Effector memory CD8-positive, alpha-beta T cell (primary cell): Measurements from ENCODE around the gene MMP8.

Source experiments
- ATAC-seq: fragments of 150-1000 bp; cut with Tn5 transposase; replicated peaks from 2 replicates; pipeline ENCODE4 v1.10.0; 2021; ENCODE audit warnings: mild to moderate bottlenecking, moderate library complexity
- DNase-seq, 3 experiments: peaks; one replicate each; pipeline ENCODE4 v3.0.0; 2021
- H3K27ac Mint-ChIP-seq, 2 donors: one replicate each; pipeline ENCODE4 v1.8.0; 2022; ENCODE audit warnings: mild to moderate bottlenecking in 2 of 2, mixed read lengths in 2 of 2, moderate library complexity in 2 of 2
- H3K27me3 Mint-ChIP-seq, 2 donors: one replicate each; pipeline ENCODE4 v1.8.0; 2022; ENCODE audit warnings: mixed read lengths in 2 of 2
- H3K36me3 Mint-ChIP-seq: one replicate; pipeline ENCODE4 v1.8.0; 2022; ENCODE audit warnings: mild to moderate bottlenecking, moderate library complexity, mixed read lengths; ENCODE audit not compliant: insufficient read depth
- H3K4me1 Mint-ChIP-seq, 2 donors: one replicate each; pipeline ENCODE4 v1.8.0; 2022; ENCODE audit warnings: low read depth in 2 of 2, mixed read lengths in 2 of 2
- H3K4me3 Mint-ChIP-seq, 2 donors: one replicate each; pipeline ENCODE4 v1.8.0; 2022; ENCODE audit warnings: mild to moderate bottlenecking in 2 of 2, mixed read lengths in 2 of 2, moderate library complexity in 2 of 2
- H3K9me3 Mint-ChIP-seq, 2 donors: one replicate each; pipeline ENCODE4 v1.8.0; 2022; ENCODE audit warnings: mixed read lengths in 2 of 2

The MMP8 gene

GRCh38 chr11:102708654-102709053 lies 16.1 kb downstream of the MMP8 start:
- Mint-ChIP-seq H3K36me3 (no peaks in the 10 kb centered on the region), H3K4me1 (peaks cover 0 to 3% of the 10 kb centered on the region in 2 donors), H3K9me3 (no peaks in the 10 kb centered on the region), H3K4me3 (no peak overlapping the region), H3K27me3 (peaks cover 14 to 19% of the 10 kb centered on the region in 2 donors), H3K27ac (no peak overlapping the region)
- DNase-seq: no peak
- no peak for ATAC-seq

DNA sequence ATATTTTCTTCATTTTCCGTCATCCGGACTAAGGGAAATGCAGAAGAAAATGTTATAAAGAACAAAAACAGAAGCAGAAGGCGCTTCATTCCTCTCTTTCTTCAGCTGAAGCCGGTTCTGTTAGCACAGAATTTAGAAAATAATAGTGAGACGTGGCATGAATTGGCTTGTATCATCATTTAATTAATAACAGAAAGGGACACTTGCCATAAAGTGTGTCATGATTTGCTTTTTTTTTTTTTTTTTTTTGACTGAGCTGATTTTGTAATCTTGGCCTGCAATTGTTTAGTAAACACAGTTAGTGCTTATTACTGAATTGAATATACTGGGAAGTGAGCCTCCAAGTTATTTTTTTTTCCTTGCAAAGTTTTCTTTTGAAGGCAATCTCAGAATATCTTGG lies 19.1 kb downstream of the MMP8 start, which contains the start of gene MMP27:
Gene MMP27, minus strand, starts transcription at position 144 of the 400 bp plus-strand sequence. Its CDS starts 55 bp downstream, at position 89.
- ATAC-seq: no peak
- H3K36me3 Mint-ChIP-seq: no peaks in the 10 kb centered on the region

DNA sequence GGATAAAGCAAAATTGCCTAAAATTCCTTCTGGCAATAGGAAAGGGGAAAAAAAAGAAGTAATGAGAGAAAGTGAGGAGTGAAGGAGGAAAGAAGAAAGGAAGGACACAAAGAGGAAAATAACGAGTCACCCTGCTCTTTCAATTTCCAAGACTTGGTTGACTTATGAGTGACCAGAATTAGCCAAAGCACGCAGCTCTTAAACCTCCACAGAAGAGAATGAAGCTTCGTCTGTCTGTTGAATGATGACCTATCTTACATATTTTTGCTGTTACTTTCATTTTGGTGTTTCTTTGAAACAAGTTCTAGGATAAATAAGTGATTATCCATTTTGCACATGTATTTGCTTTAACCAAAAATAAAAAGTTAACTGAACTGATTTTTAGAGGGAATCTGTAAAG lies 19.9 kb downstream of the MMP8 start:
- no peaks in the 10 kb centered on the region for H3K36me3 Mint-ChIP-seq

More for the DNA sequence above, 19.1 kb downstream of the MMP8 start, which contains the start of gene MMP27:
- Mint-ChIP-seq H3K9me3 (no peaks in the 10 kb centered on the region), H3K4me3 (no peak within 1 kb of the TSS), H3K27ac (no peak within 1 kb of the TSS), H3K4me1 (peaks cover 0 to 3% of the 10 kb centered on the region in 2 donors), H3K27me3 (peaks cover 0 to 15% of the 10 kb centered on the region in 2 donors)
- DNase-seq: no peak

GRCh38 chr11:102703826-102704493 lies 20.8 kb downstream of the MMP8 start:
- no peak for ATAC-seq
- Mint-ChIP-seq H3K27ac (no peak overlapping the region), H3K4me1 (peaks cover 0 to 3% of the 10 kb centered on the region in 2 donors), H3K36me3 (no peaks in the 10 kb centered on the region), H3K27me3 (peaks cover 10 to 12% of the 10 kb centered on the region in 2 donors), H3K9me3 (no peaks in the 10 kb centered on the region), H3K4me3 (no peak overlapping the region)
- no peak for DNase-seq

More for the DNA sequence above, 19.9 kb downstream of the MMP8 start:
- DNase-seq: no peak
- Mint-ChIP-seq H3K4me1 (peaks cover 0 to 3% of the 10 kb centered on the region in 2 donors), H3K4me3 (no peak overlapping the region), H3K27me3 (peaks cover 4 to 15% of the 10 kb centered on the region in 2 donors), H3K27ac (no peak overlapping the region), H3K9me3 (no peaks in the 10 kb centered on the region)
- no peak for ATAC-seq

DNA sequence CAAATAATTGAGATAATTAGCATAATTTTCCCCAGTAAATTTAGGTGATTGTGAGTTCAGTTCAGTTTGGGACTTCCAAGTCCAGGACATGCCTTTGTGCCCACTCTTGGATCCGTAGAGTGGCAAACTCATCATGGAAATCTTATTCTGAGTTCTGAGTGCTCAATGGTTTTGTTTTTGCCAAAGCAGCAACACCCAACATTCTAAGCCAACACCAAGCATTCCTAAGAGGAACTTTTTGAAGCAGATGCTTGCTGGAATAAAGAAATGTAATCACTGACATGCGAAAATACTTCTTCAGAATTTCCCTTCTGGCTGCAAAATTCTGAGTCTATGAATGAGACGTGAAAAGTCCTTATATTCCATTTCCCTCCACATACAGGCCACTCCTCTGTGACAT lies 29.6 kb downstream of the MMP8 start:
- Mint-ChIP-seq H3K27me3 (peaks cover 31 to 41% of the 10 kb centered on the region in 2 donors), H3K9me3 (no peaks in the 10 kb centered on the region)
- ATAC-seq: no peak

GRCh38 chr11:102685754-102686153 lies 39.0 kb downstream of the MMP8 start:
- no peak overlapping the region for H3K4me3 Mint-ChIP-seq
- DNase-seq (no peak), ATAC-seq (no peak)
- H3K4me1 Mint-ChIP-seq: no peaks in the 10 kb centered on the region
- no peak overlapping the region for H3K27ac Mint-ChIP-seq
- no peaks in the 10 kb centered on the region for H3K36me3 Mint-ChIP-seq
- no peaks in the 10 kb centered on the region for H3K9me3 Mint-ChIP-seq
- peaks cover 17 to 20% of the 10 kb centered on the region in 2 donors for H3K27me3 Mint-ChIP-seq

More for the DNA sequence above, 29.6 kb downstream of the MMP8 start:
- H3K4me3 Mint-ChIP-seq: no peak overlapping the region
- no peak for DNase-seq
- H3K27ac Mint-ChIP-seq: no peak overlapping the region
- no peaks in the 10 kb centered on the region for H3K4me1 Mint-ChIP-seq
- no peaks in the 10 kb centered on the region for H3K36me3 Mint-ChIP-seq

DNA sequence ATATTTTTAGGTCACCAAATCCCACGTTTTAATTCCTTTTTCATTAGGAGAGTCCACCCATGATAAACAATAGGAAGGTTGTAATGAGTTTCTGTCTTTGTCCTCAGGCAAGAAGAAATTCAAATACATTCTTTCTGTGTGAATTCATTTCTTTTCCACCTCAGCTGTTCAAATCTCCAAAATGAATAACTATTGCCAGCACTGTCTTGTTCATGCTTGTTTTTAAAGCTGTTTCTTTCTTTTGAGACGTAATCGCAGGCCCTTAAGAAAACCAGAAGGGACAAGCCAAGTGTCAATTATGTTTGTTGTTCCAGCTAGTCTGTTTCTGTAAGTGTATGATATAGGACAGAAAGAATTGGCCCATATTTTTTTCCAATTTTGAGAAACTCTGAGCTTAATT lies 39.4 kb downstream of the MMP8 start:
- Mint-ChIP-seq H3K27ac (no peak overlapping the region), H3K4me3 (no peak overlapping the region), H3K27me3 (peaks cover 17 to 18% of the 10 kb centered on the region in 2 donors), H3K9me3 (no peaks in the 10 kb centered on the region), H3K4me1 (no peaks in the 10 kb centered on the region), H3K36me3 (no peaks in the 10 kb centered on the region)
- DNase-seq (no peak), ATAC-seq (no peak)

DNA sequence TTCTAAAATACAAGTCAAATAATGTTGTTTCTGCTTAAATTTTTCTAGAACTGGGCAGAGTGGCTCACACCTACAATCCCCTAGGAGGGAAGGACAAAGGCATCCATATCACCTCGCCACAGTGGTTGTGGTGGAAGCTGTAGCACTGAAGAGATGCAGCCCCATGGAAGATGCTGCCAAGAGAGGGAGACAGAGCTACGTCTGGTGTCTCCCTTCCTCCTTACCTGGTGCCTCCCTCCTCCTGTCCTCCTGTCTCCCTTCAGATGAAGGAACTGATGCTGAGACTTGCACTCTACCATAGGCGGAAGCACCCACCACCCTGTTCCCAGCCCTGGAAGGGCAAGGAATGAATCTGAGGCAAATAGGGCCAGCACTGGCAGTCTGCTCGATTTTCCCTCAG lies 41.5 kb downstream of the MMP8 start:
- Mint-ChIP-seq H3K4me1 (no peaks in the 10 kb centered on the region), H3K4me3 (no peak overlapping the region), H3K36me3 (no peaks in the 10 kb centered on the region), H3K9me3 (no peaks in the 10 kb centered on the region), H3K27ac (no peak overlapping the region), H3K27me3 (peaks cover 30 to 34% of the 10 kb centered on the region in 2 donors)
- DNase-seq (no peak), ATAC-seq (no peak)

DNA sequence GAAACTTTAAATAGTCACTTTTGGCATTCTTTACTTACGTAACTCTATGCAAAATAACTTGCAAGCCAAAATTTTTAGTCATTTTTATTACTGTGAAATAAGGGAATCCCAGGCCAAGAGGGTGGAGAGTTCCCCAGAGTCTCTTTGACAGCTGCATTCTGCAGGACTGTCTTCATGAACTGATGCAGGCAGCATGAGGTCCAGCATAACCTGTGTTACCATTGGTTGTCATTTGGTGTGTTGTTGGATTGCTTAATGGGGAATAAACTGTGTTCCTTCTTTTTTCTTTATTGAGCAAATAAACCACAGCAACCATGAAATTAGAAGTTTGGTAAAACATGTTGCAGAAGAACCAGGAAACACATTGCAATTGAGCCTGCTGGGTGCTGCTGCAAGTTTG lies 43.8 kb downstream of the MMP8 start:
- no peak for DNase-seq
- no peaks in the 10 kb centered on the region for H3K36me3 Mint-ChIP-seq

GRCh38 chr11:102678022-102678421 lies 46.7 kb downstream of the MMP8 start:
- Mint-ChIP-seq H3K4me3 (no peak overlapping the region), H3K9me3 (no peaks in the 10 kb centered on the region), H3K27ac (no peak overlapping the region), H3K36me3 (no peaks in the 10 kb centered on the region), H3K27me3 (peaks cover 51 to 66% of the 10 kb centered on the region in 2 donors), H3K4me1 (no peaks in the 10 kb centered on the region)
- DNase-seq (no peak), ATAC-seq (no peak)

More for the DNA sequence above, 43.8 kb downstream of the MMP8 start:
- Mint-ChIP-seq H3K9me3 (no peaks in the 10 kb centered on the region), H3K4me1 (no peaks in the 10 kb centered on the region), H3K27ac (no peak overlapping the region), H3K4me3 (no peak overlapping the region), H3K27me3 (peaks cover 42 to 54% of the 10 kb centered on the region in 2 donors)
- no peak for ATAC-seq

- no peaks in the 10 kb centered on the region for H3K36me3 Mint-ChIP-seq
- peaks cover 46 to 60% of the 10 kb centered on the region in 2 donors for H3K27me3 Mint-ChIP-seq
- H3K4me3 Mint-ChIP-seq: no peak overlapping the region
- H3K4me1 Mint-ChIP-seq: no peaks in the 10 kb centered on the region
- DNase-seq (no peak), ATAC-seq (no peak)
- no peak overlapping the region for H3K27ac Mint-ChIP-seq
- no peaks in the 10 kb centered on the region for H3K9me3 Mint-ChIP-seq
Measured at GRCh38 chr11:102676084-102676483, 48.7 kb downstream of the MMP8 start.

DNA sequence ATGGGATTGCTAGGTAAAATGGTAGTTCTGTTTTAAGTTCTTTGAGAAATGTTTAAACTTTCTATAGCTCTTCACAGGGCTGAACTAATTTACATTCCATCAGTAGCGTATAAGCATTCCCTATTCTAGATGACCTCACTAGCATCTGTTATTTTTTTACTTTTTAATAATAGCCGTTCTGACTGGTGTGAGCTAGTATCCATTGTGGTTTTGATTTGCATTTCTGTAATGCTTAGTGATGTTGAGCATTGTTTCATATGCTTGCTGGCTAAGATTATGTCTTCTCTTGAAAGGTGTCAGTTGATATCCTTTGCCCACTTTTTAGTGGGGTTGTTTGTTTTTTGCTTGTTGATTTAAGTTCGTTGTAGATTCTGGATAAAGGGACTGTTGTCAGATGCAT lies 55.1 kb downstream of the MMP8 start:
- H3K27me3 Mint-ChIP-seq: peaks cover 18 to 25% of the 10 kb centered on the region in 2 donors
- no peaks in the 10 kb centered on the region for H3K4me1 Mint-ChIP-seq
- H3K36me3 Mint-ChIP-seq: no peaks in the 10 kb centered on the region
- H3K9me3 Mint-ChIP-seq: no peaks in the 10 kb centered on the region
- DNase-seq (no peak), ATAC-seq (no peak)
- H3K4me3 Mint-ChIP-seq: no peak overlapping the region
- H3K27ac Mint-ChIP-seq: no peak overlapping the region

DNA sequence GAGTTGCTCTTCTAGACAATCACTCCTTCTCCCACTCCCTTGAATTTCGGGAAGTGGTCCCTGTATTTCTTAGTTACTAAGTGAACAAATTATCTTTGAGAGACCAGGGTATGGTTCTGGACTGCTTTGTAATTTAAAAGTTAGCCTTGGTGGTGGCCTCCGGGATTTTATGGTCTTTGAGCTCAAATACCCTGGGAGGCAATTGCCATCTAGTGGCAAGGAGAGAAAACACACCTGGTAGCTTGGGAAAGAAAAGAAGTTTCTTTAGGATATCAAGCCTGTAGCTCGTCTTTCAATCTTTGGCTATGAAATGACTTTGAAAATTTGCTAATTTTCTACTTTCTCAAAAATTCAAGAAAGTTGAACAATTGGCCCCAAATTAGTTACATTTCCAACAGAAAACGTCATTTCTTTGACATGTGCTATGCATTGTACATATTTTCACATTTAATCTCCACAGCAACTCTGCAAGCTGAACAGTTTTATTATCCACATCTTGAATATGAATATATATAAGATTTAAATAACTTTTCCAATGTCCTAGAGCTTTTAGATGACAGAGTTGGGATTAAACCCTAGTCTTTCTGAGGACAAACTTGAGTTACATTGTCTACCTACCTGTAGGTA lies 58.3 kb downstream of the MMP8 start:
- Mint-ChIP-seq H3K36me3 (no peaks in the 10 kb centered on the region), H3K9me3 (no peaks in the 10 kb centered on the region), H3K27me3 (peaks cover 18 to 44% of the 10 kb centered on the region in 2 donors), H3K4me1 (peaks cover 0 to 2% of the 10 kb centered on the region in 2 donors), H3K27ac (no peak overlapping the region), H3K4me3 (no peak overlapping the region)
- ATAC-seq: peak; percentile 33
- peak in 1 of 3 experiments; percentile 2 for DNase-seq
